BE2C (cell line): ENCODE measurements around the gene DLL4.
"Not testable (repeated sequence)": the region's sequence is repeated elsewhere in the genome, so short reads cannot be mapped to it uniquely, and the experiment has no call there.

ENCODE experiments used
- DNase-seq: peaks from one replicate; pipeline ENCODE4 v3.0.0-alpha.2; 2020
- H3K27me3 ChIP-seq: fragments of 250-450 bp; sonication (Bioruptor Pico); 2 replicates; pipeline ENCODE4 v1.5.1; 2020; ENCODE audit warnings: mild to moderate bottlenecking
- H3K36me3 ChIP-seq: fragments of 250-450 bp; sonication (Bioruptor Pico); 2 replicates; pipeline ENCODE4 v1.5.1; 2020; ENCODE audit warnings: mild to moderate bottlenecking
- H3K4me1 ChIP-seq: fragments of 250-450 bp; sonication (Bioruptor Pico); 2 replicates; pipeline ENCODE4 v1.5.1; 2020
- H3K4me3 ChIP-seq: 2 replicates; pipeline ENCODE4 v1.5.1; 2011; ENCODE audit warnings: low read depth, low read length
- H3K9me3 ChIP-seq: fragments of 250-450 bp; sonication (Bioruptor Pico); 2 replicates; pipeline ENCODE4 v1.5.1; 2020
- CTCF ChIP-seq: IDR thresholded peaks from 2 replicates; pipeline ENCODE4 v1.5.1; 2012; ENCODE audit warnings: mild to moderate bottlenecking, low read depth, low read length

DLL4 gene

GRCh38 chr15:40952301-40952900, 23.3 kb downstream of the DLL4 start:
- Histone ChIP-seq H3K4me1 (no peaks in the 10 kb centered on the region; the same call in none of the 2 replicates), H3K27me3 (no peaks in the 10 kb centered on the region), H3K36me3 (no peaks in the 10 kb centered on the region), H3K4me3 (peak overlapping the region; percentile 87), H3K9me3 (no peaks in the 10 kb centered on the region)
- no peak for DNase-seq
- TF ChIP-seq CTCF = no peak

- peak within 1 kb of the TSS; percentile 87 for H3K4me3 ChIP-seq
- DNase-seq = peak; percentile 98
- H3K36me3 ChIP-seq = no peaks in the 10 kb centered on the region
- TF ChIP-seq CTCF = no peak
- H3K27me3 ChIP-seq = no peaks in the 10 kb centered on the region
- no peaks in the 10 kb centered on the region for H3K9me3 ChIP-seq
- H3K4me1 ChIP-seq = no peaks in the 10 kb centered on the region; the same call in none of the 2 replicates
Measured at GRCh38 chr15:40952901-40953712, 24.0 kb downstream of the DLL4 start, which contains the start of gene CHAC1. TSS of gene CHAC1 (plus strand) at chr15:40953471. CDS start at chr15:40953584, 113 bp downstream.

DNA sequence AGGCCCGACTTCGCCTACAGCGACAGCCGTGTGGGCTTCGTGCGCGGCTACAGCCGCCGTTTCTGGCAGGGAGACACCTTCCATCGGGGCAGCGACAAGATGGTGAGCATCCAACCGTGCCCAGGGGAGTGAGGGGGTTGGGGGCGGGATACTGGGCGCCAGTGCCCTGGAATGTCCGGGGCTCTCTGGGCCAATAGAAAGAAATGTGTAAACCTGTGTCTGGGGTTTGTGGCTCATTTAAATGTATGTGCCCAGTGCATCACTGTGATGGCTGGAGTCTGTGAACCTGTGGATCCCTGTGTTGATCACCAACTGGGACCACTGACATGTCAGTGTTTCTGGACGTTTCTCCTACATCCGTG, 24.6 kb downstream of the DLL4 start:
- peak overlapping the region; percentile 87 for H3K4me3 ChIP-seq
- H3K36me3 ChIP-seq = no peaks in the 10 kb centered on the region
- TF ChIP-seq CTCF = no peak
- H3K4me1 ChIP-seq = no peaks in the 10 kb centered on the region; the same call in none of the 2 replicates
- no peak for DNase-seq
- H3K27me3 ChIP-seq = no peaks in the 10 kb centered on the region
- H3K9me3 ChIP-seq = no peaks in the 10 kb centered on the region

- H3K4me3 ChIP-seq = peak overlapping the region; percentile 87
- not testable (repeated sequence) for H3K9me3 ChIP-seq, H3K36me3 ChIP-seq, DNase-seq, H3K27me3 ChIP-seq, H3K4me1 ChIP-seq
Measured at GRCh38 chr15:40954158-40954848, 25.2 kb downstream of the DLL4 start.

- DNase-seq = no peak
- Histone ChIP-seq H3K9me3 (no peaks in the 10 kb centered on the region), H3K36me3 (no peaks in the 10 kb centered on the region), H3K4me1 (peaks cover 10% of the 10 kb centered on the region), H3K4me3 (peak overlapping the region; percentile 87; the same call in 1 of the 2 replicates), H3K27me3 (no peaks in the 10 kb centered on the region)
- TF ChIP-seq CTCF = no peak
Measured at GRCh38 chr15:40955141-40955903, 26.2 kb downstream of the DLL4 start.

DNA sequence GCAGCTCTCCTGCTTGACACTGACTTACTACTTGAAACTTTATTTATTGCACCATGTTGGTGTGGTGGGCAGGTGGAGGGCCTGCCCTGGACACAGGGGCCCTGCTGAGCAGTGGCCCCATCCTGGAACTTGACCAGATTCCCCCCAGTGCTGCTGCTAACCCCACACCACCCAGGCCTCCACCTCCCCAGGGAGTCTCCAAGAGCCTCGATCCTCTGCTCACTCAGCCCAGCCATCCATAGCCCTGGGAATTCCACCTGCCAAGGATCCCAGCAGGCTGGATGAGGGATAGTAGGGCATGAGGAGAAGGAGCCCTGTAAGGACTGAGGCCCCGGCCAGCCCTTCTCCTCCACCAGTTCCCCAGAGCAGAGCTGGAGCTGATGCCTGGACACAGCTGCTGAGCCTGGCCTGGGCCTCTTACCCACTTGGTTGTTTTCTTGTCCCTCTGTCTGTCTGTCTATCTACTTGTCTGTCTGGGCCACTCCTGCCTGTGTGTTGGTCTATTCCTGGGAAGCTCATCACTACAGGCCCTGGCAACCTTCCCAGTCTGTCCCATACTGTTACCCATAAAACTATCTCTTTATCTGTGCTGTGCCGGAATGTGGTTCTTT, 26.9 kb downstream of the DLL4 start:
- Histone ChIP-seq H3K36me3 (no peaks in the 10 kb centered on the region), H3K4me1 (peaks cover 10% of the 10 kb centered on the region), H3K4me3 (peak overlapping the region; percentile 87; the same call in 1 of the 2 replicates), H3K9me3 (no peaks in the 10 kb centered on the region), H3K27me3 (no peaks in the 10 kb centered on the region)
- no peak for DNase-seq
- TF ChIP-seq CTCF = no peak
